GM23338 (cell line): ENCODE data around the gene OPRD1.

ENCODE experiments used
- CREB1 ChIP-seq: fragments of 250-450 bp; sonication (Bioruptor Pico); IDR thresholded peaks from 2 replicates; pipeline ENCODE4 v1.5.0; 2020; ENCODE audit warnings: low read depth, mild to moderate bottlenecking, moderate library complexity
- CTCF ChIP-seq, 2 experiments: fragments of 200-600 bp in 1 of 2; sonication (generic) in 1 of 2; conservative IDR thresholded peaks; 2 replicates each; pipeline versions ENCODE4 v1.5.1 to v1.6.1; 2016 to 2017; ENCODE audit warnings: antibody characterized with exemption in 2 of 2, low read depth in 2 of 2, mild to moderate bottlenecking in 2 of 2, moderate library complexity in 1 of 2
- EZH2 ChIP-seq: fragments of 200-600 bp; sonication (generic); IDR thresholded peaks from one replicate; pipeline ENCODE4 v1.8.0; 2017; ENCODE audit warnings: antibody characterized with exemption, mild to moderate bottlenecking, low read depth; ENCODE audit not compliant: unreplicated experiment
- JUNB ChIP-seq: IDR thresholded peaks from one replicate; pipeline ENCODE4 v1.6.1; 2016; ENCODE audit warnings: antibody characterized with exemption; ENCODE audit not compliant: unreplicated experiment
- POLR2AphosphoS5 ChIP-seq: IDR thresholded peaks from 2 replicates; pipeline ENCODE4 v1.6.1; 2016; ENCODE audit warnings: antibody characterized with exemption, low read depth

GRCh38 chr1:28789412-28789811 is 22.6 kb upstream of the OPRD1 start:
- TF ChIP-seq EZH2 (no peak), CTCF (conservative IDR thresholded peaks at IDR 0.05; ENCODE audit: low read depth in 2 of 2) (no peak), CREB1 (no peak), JUNB (no peak), POLR2AphosphoS5 (no peak)
